HG03432 (cell line): ENCODE data around the gene HORMAD1.
"Not testable (repeated sequence)": the region's sequence is repeated elsewhere in the genome, so short reads cannot be mapped to it uniquely, and the experiment has no call there.

Source experiments
- ATAC-seq: cut with Tn5 transposase; IDR thresholded peaks from one replicate; pipeline ENCODE4 v1.9.1; 2021; ENCODE audit warnings: mild to moderate bottlenecking, moderate library complexity; ENCODE audit not compliant: unreplicated experiment

HORMAD1 gene, protein sequence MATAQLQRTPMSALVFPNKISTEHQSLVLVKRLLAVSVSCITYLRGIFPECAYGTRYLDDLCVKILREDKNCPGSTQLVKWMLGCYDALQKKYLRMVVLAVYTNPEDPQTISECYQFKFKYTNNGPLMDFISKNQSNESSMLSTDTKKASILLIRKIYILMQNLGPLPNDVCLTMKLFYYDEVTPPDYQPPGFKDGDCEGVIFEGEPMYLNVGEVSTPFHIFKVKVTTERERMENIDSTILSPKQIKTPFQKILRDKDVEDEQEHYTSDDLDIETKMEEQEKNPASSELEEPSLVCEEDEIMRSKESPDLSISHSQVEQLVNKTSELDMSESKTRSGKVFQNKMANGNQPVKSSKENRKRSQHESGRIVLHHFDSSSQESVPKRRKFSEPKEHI

DNA sequence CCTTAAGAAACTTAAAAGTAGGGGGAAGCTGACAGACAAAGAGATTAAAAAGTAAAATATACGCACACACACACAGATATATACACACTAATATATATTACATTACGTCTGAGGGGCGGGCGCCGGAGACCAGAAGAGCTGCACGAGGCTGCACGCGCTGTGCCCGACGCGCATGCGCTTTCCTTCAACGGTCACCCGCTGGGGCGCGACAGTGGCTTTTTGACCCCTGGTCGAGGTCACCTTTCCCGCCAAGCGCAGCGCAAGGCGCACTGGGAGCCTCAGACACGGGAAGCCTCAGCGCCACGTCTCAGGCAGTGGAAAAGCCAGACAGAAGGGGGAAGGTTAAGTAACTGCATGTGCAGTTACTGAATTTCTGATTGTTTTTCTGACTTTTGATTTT lies at the start of gene HORMAD1:
HORMAD1 (minus strand) TSS at position 193 of the 400 bp plus-strand sequence. CDS start 1,390 bp downstream, outside the sequence.
- no peak for ATAC-seq

DNA sequence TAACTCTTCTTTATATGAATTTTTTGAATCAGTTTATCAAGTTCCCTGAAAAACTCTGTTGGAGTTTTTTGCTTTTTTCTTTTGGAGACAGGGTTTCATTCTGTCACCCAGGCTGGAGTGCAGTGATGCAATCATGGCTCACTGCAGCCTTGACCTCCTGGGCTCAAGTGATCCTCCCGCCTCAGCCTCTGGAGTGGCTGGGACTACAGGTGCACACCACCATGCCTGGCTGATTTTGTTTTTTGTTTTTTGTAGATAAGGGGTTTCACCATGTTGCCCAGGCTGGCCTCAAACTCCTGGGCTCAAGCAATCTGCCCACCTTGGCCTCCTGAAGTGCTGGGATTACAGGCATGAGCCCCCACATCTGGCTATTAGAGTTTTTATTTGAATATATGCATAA lies 47.0 kb upstream of the HORMAD1 start:
- not testable (repeated sequence) for ATAC-seq

DNA sequence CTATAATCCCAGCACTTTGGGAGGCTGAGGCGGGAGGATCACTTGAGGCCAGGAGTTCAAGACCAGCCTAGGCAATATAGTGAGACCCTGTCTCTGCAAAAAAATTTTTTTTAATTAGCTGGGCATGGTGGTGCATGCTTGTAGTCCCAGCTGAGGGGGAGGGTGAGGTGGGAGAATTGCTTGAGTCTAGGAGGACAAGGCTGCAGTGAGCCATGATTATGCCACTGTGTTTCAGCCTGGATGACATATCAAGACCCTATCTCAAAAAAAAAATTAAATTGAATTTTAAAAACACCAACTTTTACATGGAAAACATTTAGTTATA lies 45.2 kb upstream of the HORMAD1 start:
- peak; percentile 20 for ATAC-seq

DNA sequence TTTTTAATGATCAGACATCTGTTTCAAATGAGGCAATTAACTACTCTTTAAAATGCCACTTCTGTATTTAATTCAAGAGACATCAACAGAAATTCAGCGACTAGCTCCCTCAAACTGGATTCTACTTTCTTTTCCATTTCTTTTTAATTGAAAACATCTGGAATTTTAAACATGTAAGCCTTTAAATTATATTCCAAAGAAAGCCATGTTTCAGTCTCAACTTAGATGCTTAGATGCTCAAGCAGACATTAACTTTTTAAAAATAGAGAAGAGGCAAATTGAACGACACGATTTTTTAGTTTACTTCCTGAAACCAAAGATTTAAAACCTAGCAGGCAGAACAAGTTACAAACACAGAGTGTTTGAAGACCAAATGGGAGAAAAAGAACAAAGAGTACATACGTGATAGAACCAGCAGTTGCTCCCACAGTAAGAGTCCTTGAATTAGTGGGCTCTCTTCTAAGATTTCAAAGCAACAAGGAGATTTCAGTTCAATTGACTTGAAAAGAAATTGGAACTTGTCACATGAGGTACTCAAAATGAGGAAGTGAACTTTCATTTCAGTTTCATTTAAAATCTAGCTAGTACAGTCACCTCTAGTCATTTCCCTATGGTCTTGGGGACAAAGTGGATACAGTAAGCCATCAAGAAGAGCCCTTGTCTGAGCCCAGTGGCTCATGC lies 44.7 kb upstream of the HORMAD1 start, which contains the start of gene CTSS:
CTSS (minus strand) TSS at position 483 of the 681 bp plus-strand sequence. CDS start 1,015 bp downstream, outside the sequence.
- ATAC-seq, result peak; percentile 85

DNA sequence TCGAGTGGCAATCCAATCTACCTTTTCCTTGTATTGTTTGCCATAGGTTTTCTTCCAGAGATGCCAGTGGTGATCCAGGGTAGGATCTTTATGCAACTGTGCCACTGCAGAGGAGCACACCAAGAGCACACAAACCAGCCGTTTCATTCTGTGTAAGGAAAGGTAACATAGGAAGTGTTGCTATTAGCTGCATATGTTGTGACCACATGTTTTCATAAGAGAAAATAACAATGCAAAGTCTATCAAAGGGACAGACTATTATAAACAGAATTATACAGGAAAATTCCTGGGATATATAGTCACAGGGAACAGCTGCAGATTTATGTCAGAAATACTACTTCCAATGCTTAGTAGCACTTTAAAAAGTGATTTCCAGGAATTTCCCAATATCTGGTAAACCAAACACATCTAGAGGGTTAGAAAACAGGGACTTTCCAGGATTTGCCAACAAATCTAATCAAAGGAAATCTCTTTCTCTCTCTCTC lies 44.0 kb upstream of the HORMAD1 start:
- ATAC-seq, result no peak

DNA sequence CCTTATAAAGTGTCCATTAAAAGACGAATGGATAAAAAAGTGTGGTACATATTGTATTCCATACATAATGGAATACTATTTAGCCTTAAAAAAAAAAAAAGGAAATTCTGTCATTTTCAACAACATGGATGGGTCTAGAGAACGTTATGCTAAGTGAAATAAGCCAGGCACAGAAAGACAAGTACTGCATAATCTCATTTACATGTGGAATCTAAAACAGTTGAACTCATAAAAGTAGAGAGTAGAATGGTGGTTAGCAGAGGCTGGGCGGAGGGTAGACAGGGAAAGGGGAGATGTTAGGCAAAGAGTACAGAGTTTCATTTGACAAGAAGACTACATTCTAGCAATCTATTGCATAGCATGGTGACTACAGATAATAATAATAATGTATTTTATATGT lies 42.3 kb upstream of the HORMAD1 start:
- no peak for ATAC-seq

DNA sequence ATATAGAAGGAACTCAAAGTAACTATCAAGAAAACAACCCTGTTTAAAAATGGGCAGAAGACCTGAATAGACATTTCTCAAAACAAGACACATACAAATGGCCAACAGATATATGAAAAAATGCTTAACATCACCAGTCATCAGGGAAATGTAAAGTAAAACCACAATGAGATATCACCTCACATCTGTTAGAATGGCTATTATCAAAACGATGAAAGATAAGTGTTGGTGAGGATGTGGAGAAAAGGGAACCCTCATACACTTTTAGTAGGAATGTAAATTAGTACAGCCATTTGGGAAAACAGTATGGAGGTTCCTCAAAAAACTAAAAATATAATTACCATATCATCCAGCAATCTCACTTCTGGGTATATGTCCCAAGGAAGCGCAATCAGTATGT lies 41.9 kb upstream of the HORMAD1 start:
- ATAC-seq, result no peak

DNA sequence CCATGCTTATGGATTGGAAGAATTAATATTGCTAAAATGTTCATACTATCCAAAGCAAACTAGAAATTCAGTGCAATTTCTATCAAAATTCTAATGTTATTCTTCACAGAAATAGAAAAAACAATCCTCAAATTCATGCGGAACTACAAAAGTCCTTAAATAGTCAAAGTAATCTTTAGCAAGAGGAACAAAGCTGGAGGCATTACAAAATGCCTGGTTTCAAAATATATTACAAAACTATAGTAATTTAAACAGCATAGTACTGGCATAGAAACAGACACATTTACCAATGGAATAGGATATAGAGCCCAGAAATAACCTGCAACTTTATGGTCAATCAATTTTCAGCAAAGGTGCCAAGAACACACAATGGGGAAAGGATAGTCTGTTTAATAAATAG lies 41.1 kb upstream of the HORMAD1 start:
- no peak for ATAC-seq

DNA sequence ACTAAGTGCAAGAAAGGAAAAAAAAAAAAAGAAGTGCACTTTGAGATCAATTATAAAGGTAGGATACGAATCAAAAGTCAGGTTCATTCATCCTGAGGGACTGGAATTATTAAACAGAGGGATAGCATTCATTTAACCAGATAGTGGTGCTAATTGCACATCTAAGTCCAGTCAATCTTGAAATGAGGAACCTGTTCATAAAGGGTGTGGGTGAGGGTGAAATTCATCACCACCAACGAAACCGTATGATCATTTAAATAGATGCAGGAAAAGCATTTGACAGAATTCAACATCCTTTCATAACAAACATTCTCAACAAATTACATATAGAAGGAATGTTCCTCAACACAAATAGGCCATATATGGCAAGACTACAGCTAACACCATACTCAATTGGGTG lies 39.3 kb upstream of the HORMAD1 start:
- no peak for ATAC-seq

DNA sequence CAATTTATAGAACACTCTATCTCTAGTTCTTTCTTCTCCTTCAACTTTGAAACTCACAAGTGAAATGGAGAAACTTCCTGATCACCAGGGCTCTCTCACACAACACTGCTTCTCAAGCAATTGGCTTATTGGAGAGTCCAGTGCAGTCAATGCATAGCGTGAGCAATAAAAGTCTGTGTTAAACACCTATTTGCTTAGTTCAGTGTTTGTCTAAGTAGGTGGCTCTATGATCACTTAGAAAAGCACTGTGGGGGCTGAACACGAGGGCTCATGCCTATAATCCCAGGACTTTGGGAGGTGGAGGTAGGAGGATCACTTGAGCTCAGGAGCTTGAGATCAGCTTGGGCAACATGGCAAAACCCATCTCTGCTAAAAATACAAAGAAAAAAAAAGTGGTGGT lies 32.7 kb upstream of the HORMAD1 start:
- ATAC-seq, result no peak

DNA sequence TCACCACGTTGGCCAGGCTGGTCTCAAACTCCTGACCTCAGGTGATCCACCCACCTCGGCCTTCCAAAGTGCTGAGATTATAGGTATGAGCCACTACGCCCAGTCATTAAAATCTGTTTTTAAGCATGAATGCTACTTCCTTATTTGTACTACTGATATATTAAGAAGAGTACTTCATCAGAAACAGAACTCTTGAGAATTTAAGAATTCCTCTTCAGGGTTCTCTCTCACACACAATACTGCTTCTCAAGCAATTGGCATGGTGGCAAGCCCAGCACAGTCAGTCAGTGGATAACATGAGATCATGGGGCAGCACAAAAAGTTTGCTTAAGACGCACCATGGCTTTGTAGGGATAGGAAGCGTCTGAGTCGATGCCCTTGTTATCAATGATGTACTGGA lies 30.7 kb upstream of the HORMAD1 start:
- ATAC-seq, result no peak

DNA sequence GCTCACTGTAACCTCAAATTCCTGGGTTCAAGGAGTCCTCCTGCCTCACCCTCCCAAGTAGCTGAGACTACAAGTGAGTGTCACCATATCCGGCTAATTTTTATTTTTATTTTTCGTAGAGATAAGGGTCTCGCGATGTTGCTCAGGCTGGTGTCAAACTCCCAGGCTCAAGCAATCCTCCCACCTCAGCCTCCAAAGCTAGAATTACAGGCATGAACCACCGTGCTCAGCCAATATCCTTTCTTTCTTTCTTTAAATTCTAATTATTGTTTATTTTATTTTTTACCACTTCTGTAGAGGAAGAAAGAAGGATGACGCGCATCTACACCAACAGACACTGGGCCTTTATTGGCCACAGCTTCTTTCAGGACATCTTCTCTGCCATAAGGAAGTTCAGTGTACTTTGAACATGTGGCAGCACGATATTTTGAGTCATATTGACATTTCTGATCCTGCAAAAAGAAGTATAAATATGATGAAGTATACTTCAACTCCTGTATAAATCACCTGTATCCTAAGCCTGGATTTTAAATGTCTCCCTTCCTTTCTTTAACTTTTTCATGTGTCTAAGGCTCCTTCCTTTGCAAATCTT lies 29.1 kb upstream of the HORMAD1 start:
- ATAC-seq, result no peak

DNA sequence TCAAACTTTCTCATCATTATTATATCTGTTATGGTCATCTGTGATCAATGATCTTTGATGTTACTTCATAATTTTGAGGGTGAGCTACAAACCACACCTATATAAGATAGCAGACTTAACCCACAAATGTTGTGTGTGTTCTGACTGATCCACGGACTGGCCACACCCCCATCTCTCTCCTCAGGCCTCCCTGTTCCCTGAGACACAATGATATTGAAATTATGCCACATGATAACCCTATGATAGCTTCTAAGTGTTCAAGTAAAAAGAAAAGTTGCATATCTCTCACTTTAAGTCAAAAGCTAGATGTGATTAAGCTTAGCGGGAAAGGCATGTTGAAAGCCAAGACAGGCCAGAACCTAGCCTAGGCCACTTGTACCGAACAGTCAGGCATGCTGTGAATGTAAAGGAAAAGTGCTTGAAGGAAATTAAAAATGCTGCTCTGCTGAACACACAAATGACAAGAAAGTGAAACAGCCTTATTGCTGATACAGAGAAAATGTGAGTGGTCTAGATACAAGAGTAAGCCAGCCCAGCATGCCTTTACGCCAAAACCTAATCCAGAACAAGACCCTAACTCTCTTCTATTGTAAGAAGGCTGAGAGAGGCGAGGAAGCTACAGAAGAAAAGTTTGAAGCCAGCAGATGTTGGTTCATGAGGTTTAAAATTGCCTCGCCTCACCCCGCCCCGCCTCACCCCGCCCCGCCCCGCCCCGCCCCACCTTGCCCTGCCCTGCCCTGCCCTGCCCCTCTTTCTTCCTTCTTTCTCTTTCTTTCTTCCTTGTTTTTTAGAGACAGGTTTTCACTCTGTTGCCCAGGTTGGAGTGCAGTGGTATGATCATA lies 28.4 kb upstream of the HORMAD1 start:
- no peak for ATAC-seq

DNA sequence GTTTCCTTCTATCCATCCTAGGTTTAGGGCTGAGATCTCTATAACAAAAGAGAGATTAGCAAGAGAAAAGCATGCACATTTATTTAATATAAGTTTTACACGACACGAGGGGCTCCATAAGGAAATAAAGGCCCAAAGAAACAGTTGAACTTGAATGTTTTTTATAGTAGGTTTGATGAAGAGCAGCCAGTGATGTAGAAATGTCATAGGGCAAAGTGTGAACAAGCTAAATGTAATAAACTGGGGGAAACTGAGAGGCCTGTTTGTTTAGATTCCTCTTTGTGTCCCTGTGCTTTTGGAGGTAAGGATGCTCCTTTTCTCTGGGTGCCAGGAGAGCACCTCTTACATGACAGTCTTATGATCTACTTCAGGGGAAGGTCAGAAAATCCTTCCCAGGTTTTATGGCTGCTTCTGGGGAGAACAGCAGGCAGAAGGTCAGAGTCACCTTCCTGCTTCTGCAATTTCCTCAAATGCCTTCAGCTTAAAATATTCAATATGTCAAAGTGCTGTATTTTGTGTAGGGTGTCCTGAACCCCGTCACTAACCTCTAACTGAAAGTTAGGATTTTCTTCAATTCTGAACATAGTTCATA lies 9.5 kb upstream of the HORMAD1 start:
- ATAC-seq, result no peak

DNA sequence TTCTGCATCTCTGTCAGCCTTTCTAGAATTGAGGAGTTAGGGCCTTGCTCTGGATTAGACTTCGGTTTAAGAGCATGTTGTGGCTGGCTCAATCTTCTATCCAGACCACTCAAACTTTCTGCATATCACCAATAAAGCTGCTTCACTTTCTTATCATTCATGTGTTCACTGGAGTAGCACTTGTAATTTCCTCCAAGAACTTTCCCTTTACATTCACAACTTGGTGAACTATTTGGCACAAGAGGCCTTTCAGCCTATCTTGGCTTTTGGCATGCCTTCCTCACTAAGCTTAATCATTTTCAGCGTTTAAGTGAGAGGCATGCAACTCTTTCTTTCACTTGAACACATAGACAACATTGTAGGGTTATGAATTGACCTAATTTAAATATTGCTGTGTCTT lies 3.6 kb upstream of the HORMAD1 start:
- no peak for ATAC-seq

DNA sequence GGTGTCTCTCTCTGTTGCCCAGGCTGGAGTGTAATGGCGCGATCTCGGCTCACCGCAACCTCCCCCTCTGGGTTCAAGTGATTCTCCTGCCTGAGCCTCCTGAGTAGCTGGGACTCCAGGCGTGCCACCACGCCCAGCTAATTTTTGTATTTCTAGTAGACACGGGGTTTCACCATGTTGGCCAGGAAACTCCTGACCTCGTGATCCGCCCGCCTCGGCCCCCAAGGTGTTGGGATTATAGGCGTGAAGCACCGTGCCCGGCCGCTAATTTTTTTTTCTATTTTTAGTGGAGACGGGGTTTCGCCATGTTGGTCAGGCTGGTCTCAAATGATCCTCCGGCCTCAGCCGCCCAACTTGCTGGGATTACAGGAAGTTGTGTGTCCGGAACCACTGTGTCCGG lies 597 bp downstream of the HORMAD1 start:
- ATAC-seq, result no peak

DNA sequence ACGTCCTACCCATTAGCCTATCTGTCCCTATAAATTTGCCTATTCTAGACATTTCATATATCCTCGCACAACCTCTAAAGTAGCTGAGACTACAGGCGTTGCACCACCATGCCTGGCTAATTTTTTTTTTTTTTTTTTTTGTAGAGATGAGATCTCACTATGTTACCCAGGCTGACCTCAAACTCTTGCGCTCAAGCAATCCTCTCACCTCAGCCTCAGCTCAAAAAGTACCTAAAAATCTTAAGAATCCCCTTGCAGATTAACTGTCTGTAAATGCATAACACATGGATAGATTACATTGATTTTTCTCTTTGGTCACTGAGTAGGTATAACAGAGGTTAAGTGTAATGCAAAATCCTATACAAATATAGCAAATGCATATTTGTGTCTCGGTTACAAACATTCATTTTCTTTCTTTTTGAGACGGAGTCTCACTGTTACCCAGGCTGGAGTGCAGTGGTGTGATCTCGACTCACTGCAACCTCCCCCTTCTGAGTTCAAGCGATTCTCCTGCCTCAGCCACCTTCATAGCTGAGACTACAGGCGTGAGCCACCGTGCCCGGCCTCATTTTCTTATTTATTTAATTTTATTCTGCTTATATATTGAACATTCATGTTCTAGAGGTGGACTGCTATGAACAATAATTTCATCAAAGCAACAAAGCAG lies 2.3 kb downstream of the HORMAD1 start:
- no peak for ATAC-seq

DNA sequence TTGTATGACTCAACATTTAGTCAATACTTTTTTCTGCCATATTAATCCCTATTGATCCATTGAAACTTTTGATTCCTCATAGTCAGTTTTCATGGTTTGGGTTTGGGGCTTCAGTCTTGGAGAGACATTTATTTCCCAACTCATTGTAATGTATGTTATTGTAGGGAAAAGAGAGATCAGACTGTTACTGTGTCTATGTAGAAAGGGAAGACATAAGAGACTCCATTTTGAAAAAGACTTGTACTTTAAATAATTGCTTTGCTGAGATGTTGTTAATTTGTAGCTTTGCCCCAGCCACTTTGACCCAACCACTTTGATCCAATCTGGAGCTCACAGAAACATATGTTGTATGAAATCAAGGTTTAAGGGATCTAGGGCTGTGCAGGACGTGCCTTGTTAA lies 11.7 kb downstream of the HORMAD1 start:
- ATAC-seq, result not testable (repeated sequence)

DNA sequence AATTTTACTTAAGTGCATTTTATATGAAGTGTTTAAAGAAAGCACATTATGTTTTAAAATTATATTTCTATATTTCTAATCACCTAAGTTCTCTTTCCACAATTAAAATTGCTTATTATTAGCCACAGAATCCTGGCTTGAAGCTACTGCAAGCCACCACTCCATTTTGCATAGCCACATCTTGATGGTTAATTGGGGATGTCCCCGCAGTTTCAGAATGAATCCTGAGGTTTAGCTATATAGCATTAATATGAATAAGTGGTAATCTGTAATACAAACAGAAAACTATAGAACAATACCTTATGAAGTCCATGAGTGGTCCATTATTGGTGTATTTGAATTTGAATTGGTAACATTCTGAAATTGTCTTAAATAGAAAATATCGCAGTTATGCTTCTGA lies 12.1 kb downstream of the HORMAD1 start:
- peak; percentile 50 for ATAC-seq

DNA sequence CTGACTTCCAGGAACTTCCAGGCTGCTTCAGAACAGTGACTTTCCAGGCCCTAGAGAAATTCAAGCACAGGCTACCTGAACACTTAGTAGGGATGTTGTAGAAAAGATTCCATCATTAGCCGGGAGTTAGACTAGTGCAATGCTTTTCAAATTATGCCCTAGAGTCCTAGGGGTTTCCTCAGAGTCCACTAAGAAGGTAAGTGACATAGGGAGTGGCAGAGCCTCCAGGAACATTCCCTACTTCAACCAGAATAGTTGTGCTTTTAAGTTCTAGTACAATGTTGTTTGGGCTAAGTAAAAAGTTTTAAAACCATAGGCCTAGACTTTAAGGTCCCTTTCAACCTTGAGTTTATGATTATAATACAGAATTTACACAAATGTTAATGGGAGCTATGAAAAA lies 14.6 kb downstream of the HORMAD1 start:
- no peak for ATAC-seq
